ENCODE measurements around the gene MYH9.

MYH9 gene

GRCh38 chr22:36246718-36247117 lies 141.0 kb downstream of the MYH9 start:
- no peak for DNase-seq (ENCODE audit: low read depth in 2 of 2)

DNA sequence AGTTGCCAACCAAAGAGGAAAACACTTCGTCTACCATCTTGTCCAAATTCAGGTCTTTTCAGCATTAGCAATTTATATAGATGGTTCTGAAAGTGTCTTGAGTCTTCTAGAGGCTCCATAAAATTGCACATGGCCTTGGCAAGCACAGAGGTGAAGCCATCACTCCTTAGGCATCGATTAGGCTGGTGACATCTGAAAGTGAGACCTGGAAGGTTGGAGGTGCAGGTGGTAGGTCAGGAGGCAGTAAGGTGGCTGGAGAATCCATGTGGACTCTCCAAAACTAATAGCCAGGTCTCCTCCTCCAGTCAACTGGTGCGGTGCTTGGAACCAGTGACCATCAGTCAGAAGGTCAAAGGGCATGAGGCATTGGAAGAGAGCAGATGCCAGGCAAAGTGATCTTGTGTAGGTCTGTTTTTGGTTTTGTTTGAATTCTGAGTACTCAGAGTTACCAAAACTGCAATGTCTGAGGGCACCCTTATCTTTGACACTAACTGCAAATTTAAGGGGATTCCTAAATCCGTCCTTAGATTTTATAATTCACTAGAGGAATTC lies 141.9 kb downstream of the MYH9 start:
- no peak for DNase-seq (ENCODE audit: low read depth in 2 of 2)

DNA sequence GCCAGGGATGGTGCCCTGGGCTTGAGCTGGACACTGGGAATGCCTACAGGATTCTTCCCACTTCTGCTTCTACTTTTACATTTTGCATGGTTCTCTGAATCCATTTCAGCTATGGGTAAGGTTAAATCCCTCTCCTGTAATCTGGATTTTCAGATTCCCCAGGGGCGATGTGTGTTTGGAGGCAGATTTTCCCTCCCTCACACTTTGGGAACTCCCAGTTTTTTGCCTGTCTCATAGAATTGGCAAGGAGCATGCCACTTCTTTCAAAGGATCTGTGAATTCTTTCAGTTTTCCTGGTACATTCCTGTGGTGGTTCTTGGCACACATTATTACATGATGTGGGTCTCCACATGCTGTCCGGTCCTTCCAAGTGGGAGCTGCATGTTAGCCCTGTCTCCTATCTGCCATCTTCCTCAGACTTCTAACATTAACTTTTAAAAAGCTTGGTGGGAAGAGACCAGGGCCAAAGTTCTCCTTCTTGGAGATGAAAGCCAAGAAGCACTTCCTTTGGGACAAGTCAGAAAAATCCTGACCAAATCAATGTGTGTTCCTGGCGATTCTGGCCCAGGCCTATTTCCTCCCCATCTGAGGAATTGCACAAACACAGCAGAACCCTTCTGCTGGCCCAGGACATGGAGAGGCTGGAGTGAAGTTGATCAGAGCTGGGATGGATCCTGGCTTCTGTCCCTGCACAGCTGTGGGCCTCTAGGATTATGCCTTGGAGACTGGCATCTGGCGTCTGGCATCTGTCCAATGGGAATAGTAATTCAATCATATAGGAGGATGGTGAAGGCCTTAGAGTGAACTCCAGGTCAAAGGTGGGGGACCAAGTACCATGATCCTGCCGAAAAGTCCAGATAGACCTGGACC lies 143.0 kb downstream of the MYH9 start:
- no peak for DNase-seq (ENCODE audit: low read depth in 2 of 2)

- DNase-seq (ENCODE audit: low read depth in 2 of 2) = no peak
Measured at GRCh38 chr22:36243986-36244385, 143.8 kb downstream of the MYH9 start.

DNA sequence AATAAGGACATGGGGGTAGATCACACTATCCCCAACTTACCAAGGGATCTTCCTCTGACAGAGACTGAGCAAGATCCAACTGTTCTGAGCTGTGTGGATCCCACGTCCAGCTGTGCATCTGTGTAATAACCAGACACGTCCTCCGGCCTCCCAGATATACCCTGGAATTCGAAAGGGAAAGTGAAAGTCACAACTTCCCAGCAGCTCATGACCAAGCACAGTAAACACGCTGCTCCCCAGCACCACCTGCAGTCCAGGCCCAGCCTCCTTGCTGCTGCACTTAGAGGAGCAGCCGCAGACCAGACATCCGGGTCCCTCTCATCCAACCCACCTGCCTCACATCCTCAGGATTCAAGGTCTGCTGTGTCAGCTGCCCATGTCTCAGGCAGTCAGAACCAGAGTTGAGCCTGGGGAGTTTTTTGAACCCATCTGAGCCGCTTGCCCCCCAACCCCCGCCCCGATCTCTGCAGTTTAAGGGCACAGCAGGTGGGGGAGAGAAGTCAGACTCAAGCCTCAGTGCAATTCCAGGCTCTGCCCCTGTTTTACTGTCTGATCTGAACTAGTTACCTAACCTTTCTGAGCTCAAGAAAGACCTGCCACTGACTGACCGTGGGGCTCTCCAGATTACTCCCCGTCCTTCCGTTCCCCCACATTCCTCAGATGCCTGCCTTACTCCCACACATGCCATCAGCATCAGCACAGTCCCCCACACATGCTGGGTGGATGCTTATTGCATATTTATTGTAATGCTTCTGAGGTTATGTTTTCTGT lies 148.2 kb downstream of the MYH9 start, which contains the start of gene APOL2:
APOL2 (minus strand) TSS at position 127 of the 771 bp plus-strand sequence. CDS start 6,365 bp downstream, outside the sequence.
- DNase-seq (ENCODE audit: low read depth in 2 of 2) = peak; percentile 64 to 81

DNA sequence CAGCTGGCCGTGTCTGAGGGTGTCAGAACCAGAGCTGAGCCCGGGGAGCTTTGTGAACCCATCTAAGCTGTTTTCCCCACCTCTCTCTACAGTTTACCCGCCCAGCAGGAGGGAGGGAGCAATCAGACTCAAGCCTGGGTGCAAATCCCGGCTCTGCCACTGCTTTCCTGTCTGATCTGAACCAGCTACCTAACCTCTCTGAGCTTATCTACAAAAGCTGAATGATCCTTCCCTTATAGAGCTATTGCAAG lies 148.7 kb downstream of the MYH9 start:
- DNase-seq (ENCODE audit: low read depth in 2 of 2) = no peak

GRCh38 chr22:36238373-36239149 lies 149.2 kb downstream of the MYH9 start:
- no peak for DNase-seq (ENCODE audit: low read depth in 2 of 2)

GRCh38 chr22:36237462-36238372 lies 150.1 kb downstream of the MYH9 start:
- DNase-seq (ENCODE audit: low read depth in 2 of 2) = no peak

DNA sequence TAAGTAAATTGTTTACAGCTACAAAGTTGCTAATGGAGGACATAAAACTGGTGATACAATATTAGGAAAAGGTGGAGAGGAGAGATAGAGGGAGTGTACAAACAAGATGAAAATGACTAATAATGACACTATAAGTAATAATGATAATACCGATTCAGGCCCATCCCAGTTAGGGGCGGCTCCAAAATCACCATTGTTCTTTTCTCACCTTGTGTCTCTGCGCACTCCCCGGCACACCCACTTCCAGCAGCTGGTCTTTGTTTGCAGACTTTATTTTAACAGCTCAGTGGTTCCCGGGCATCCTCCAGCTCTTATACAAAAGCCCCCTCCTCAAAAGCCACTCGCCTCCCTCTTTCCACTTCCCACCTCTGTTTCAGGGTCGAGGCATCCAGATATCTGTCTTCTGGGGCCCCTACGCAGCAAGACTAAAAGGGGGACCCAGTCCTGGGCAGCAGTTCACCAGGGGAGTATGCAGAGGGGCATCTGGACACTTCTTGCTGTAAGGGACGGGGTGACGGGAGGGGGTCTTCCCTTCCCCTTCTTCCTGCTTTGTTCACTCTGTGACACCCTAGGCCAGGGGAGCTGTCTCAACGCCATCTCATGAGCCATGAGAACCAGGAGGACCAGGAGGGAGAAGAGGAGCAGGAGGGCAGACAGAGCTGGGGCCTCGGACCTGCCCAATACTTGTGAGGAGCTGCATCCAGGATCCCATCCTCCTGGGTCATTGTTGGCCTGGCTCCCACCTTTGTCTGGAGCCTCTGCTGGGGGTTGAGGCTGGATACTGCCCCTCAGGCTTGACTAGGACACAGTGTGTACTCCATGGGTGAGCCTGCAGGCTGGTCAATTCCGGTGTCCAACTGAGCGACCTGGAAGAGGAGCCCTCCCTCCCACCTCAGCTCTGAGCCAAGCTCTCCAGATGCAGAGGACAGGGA lies 151.1 kb downstream of the MYH9 start:
- no peak for DNase-seq (ENCODE audit: low read depth in 2 of 2)

- no peak for DNase-seq (ENCODE audit: low read depth in 2 of 2)
Measured at GRCh38 chr22:36235585-36235984, 152.2 kb downstream of the MYH9 start.

DNA sequence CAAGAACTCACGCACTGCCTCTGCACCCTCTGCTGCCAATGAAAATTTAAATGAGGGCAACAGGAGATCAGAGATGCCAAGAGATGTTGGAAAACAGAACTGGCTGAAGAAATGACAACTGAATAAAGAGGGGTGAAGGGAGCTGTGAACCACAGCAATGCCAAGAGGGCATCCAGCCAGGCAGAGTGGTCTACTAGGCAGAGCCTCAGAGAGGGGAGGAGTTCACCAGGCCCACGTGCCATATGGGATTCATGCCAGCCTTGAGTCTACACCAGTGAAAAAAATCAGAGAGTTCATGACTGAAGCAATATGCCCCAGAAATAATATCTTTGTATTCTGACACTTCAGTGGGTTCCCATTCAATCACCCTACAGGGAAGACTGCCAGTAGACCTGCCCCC lies 152.8 kb downstream of the MYH9 start:
- no peak for DNase-seq (ENCODE audit: low read depth in 2 of 2)

DNA sequence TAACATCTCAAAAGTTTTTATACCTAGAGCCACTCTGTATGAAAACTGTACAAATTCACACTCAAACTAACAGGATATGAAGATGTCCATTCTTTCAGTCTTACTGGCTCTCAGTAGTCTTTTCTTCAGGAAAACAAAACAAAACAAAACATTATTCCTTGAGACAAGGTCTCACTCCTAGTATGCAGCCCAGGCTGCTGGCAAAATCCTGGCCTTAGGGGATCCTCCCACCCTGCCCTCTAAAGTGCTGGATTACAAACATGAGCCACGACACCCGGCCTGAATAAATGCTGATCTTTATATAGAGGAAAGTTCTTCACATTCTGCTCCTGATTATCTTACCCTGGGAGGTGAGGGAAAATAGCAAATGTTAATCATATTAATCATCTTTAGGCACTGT lies 153.6 kb downstream of the MYH9 start:
- DNase-seq (ENCODE audit: low read depth in 2 of 2) = no peak

DNA sequence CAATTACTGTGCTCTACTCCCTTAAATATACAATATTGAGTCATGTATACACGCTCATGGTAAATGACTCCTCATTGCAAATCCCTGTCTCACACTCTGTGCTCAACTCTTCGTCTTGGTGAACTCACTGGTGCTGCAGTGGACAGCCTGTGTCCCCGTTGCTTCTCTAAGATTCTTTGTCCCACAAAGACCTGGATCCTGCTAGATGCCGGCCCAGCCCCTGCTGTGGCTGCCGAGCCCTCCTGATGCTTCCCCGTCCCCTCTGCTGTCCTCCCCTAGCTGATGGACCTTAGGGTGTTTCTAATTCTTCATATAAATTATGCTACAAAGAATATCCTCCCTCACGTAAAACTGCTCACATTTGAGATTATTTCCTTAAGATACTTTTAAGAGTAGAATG lies 154.0 kb downstream of the MYH9 start:
- DNase-seq (ENCODE audit: low read depth in 2 of 2) = no peak

- DNase-seq (ENCODE audit: low read depth in 2 of 2) = no peak
Measured at GRCh38 chr22:36232715-36233401, 154.9 kb downstream of the MYH9 start.

All from stimulated activated CD8-positive, alpha-beta memory T cell treated with anti-CD3 and anti-CD28 coated beads, Interleukin-2, amount 100 ng/mL, for 48 hours (primary cell).